ENCODE results near the gene ADAMTS12.
A peak's percentile ranks its signal among the peaks of the same experiment; 100 is the strongest.
"Not testable (repeated sequence)": the region's sequence is repeated elsewhere in the genome, so short reads cannot be mapped to it uniquely, and the experiment has no call there.

ADAMTS12 gene

GRCh38 chr5:33891788-33892619 lies at the start of gene ADAMTS12:
Gene ADAMTS12 (minus strand): TSS chr5:33891990. CDS start chr5:33891856, 134 bp downstream.
- no peak for DNase-seq

GRCh38 chr5:33941090-33941489 lies 49.3 kb upstream of the ADAMTS12 start:
- no peak for DNase-seq

- DNase-seq, result no peak
Observed at GRCh38 chr5:33939556-33940262, 47.9 kb upstream of the ADAMTS12 start.

- no peak for DNase-seq
Observed at GRCh38 chr5:33938881-33939280, 47.1 kb upstream of the ADAMTS12 start.

GRCh38 chr5:33938507-33938796 lies 46.7 kb upstream of the ADAMTS12 start:
- no peak for DNase-seq

- DNase-seq, result no peak
Observed at GRCh38 chr5:33937707-33938506, 46.1 kb upstream of the ADAMTS12 start.

- no peak for DNase-seq
Observed at GRCh38 chr5:33937017-33937706, 45.4 kb upstream of the ADAMTS12 start.

GRCh38 chr5:33936381-33937016 lies 44.7 kb upstream of the ADAMTS12 start, which contains the start of gene RXFP3:
Gene RXFP3 (plus strand): TSS chr5:33936386. CDS start chr5:33936741, 355 bp downstream.
- DNase-seq, result no peak

GRCh38 chr5:33936004-33936380 lies 44.2 kb upstream of the ADAMTS12 start:
- DNase-seq, result peak; percentile 11

- no peak for DNase-seq
Observed at GRCh38 chr5:33934176-33934575, 42.4 kb upstream of the ADAMTS12 start.

GRCh38 chr5:33933723-33934169 lies 42.0 kb upstream of the ADAMTS12 start:
- no peak for DNase-seq

- no peak for DNase-seq
Observed at GRCh38 chr5:33931136-33931535, 39.3 kb upstream of the ADAMTS12 start.

GRCh38 chr5:33929925-33930690 lies 38.3 kb upstream of the ADAMTS12 start:
- no peak for DNase-seq

GRCh38 chr5:33928283-33928682 lies 36.5 kb upstream of the ADAMTS12 start:
- DNase-seq, result no peak

GRCh38 chr5:33927685-33928084 lies 35.9 kb upstream of the ADAMTS12 start:
- DNase-seq, result no peak

- DNase-seq, result no peak
Observed at GRCh38 chr5:33925278-33925677, 33.5 kb upstream of the ADAMTS12 start.

- no peak for DNase-seq
Observed at GRCh38 chr5:33921002-33921401, 29.2 kb upstream of the ADAMTS12 start.

- DNase-seq, result not testable (repeated sequence)
Observed at GRCh38 chr5:33914844-33915243, 23.1 kb upstream of the ADAMTS12 start.

- DNase-seq, result not testable (repeated sequence)
Observed at GRCh38 chr5:33906248-33906647, 14.5 kb upstream of the ADAMTS12 start.

- no peak for DNase-seq
Observed at GRCh38 chr5:33905381-33905780, 13.6 kb upstream of the ADAMTS12 start.

GRCh38 chr5:33903118-33903517 lies 11.3 kb upstream of the ADAMTS12 start:
- no peak for DNase-seq

Measured in CD4-positive, alpha-beta T cell treated with Interleukin-17A for 1 hour (primary cell).